ENCODE measurements around the gene APOL6. TPM values are rescaled to one million over a fixed set of nuclear protein-coding genes. Genes with fewer than 3 reads are reported as not detected.

The APOL6 gene
- total RNA-seq, 1 experiment from 2014 or later: 13.9 TPM

DNA sequence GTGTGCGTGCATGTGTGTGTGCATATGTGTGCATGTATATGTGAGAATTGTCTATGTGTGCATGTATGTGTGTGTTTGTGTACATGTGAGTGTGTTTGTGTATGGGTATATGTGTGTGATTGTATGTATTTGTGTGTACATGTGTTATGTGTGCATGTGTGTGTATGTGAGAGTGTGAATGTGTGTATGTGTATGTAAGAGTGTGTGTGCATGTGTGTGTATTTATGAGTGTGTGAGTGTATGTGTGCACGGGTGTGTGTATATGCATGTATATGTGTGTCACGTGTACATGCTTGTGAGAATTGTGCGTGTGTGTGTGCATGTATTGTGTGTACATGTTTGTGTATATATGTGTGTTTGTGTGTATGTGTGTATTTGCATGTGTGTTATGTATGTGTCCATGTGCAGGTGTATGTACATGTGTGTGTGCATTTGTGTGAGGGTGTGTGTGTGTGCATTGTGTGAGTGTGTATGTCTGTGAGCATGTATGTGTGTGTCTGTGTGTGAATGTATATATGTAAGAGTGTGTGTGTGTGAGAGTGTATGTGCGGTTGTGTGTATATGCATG, 47.1 kb upstream of the APOL6 start:
- DNase-seq: no peak
- Histone ChIP-seq H3K4me1 (peaks cover 3% of the 10 kb centered on the region), H3K27me3 (replicated peaks; ENCODE audit: control insufficient read depth, insufficient read depth, low read length) (no peaks in the 10 kb centered on the region), H3K4me3 (ENCODE audit: low read depth, low read length) (no peak overlapping the region), H3K9me3 (no peaks in the 10 kb centered on the region), H3K36me3 (ENCODE audit: control insufficient read depth, insufficient read depth, low read length) (no peaks in the 10 kb centered on the region)
- Mint-ChIP-seq H3K4me1 (ENCODE audit: low read depth, unreplicated experiment) (peaks cover 3% of the 10 kb centered on the region), H3K36me3 (ENCODE audit: insufficient read depth, unreplicated experiment) (no peaks in the 10 kb centered on the region), H3K9me3 (ENCODE audit: unreplicated experiment) (no peaks in the 10 kb centered on the region), H3K27me3 (ENCODE audit: insufficient read depth, unreplicated experiment) (no peaks in the 10 kb centered on the region), H3K27ac (ENCODE audit: unreplicated experiment) (no peak overlapping the region), H3K4me3 (ENCODE audit: unreplicated experiment) (no peak overlapping the region)
- intact Hi-C loops (cut with micrococcal nuclease; ENCODE audit: unreplicated experiment): no loop called here
- BruUV-seq (replicated peaks): no TSS peak
- no peak for TF ChIP-seq CTCF (IDR thresholded peaks at IDR 0.05; ENCODE audit: insufficient read depth in 1 of 2, low read depth in 1 of 2, low read length in 1 of 2, severe bottlenecking in 1 of 2, unreplicated experiment in 1 of 2)
- POLR2A ChIA-PET: no interaction called here
- CTCF ChIA-PET: no interaction called here

DNA sequence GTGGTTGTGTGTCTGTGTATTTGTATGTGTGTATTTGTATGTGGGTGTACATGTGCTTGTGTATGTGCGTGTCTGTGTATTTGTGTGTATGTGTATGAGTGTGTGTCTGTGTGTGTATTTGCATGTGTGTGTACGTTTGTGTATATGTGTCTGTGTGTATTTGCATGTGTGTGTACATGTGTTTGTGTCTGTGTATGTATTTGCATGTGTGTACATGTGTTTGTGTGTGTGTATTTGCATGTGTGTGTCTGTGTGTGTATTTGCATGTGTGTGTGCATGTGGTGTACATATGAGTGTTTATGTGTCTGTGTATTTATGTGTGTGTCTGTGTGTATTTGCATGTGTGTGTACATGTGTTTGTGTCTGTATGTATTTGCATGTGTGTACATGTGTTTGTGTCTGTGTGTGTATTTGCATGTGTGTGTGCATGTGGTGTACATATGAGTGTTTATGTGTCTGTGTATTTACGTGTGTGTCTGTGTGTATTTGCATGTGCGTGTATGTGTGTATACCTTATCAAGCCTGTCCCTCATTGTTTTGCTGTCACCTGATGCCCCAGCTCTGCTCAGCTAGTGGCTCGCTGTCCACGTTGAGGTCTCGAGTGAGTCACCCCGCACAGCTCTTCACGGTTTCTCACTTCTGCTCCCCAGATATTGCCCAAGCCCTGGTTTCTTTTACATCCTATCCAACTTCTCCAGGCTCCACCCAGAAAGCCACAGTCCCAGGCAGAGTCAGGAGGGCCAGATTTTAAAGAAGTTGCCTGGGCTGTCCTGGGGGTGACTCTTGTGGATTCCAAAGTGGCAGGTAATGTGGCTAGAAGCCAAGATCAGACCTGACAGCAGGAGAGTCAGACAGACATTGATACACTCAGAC, 46.3 kb upstream of the APOL6 start:
- TF ChIP-seq CTCF (IDR thresholded peaks at IDR 0.05; ENCODE audit: insufficient read depth in 1 of 2, low read depth in 1 of 2, low read length in 1 of 2, severe bottlenecking in 1 of 2, unreplicated experiment in 1 of 2): no peak
- Mint-ChIP-seq H3K4me3 (ENCODE audit: unreplicated experiment) (no peak overlapping the region), H3K4me1 (ENCODE audit: low read depth, unreplicated experiment) (no peaks in the 10 kb centered on the region), H3K36me3 (ENCODE audit: insufficient read depth, unreplicated experiment) (no peaks in the 10 kb centered on the region), H3K27ac (ENCODE audit: unreplicated experiment) (no peak overlapping the region), H3K9me3 (ENCODE audit: unreplicated experiment) (no peaks in the 10 kb centered on the region), H3K27me3 (ENCODE audit: insufficient read depth, unreplicated experiment) (no peaks in the 10 kb centered on the region)
- BruUV-seq (replicated peaks): no TSS peak
- CTCF ChIA-PET: no interaction called here
- intact Hi-C loops (cut with micrococcal nuclease; ENCODE audit: unreplicated experiment): no loop called here
- H3K9me3 ChIP-seq: no peaks in the 10 kb centered on the region
- no peaks in the 10 kb centered on the region for H3K36me3 ChIP-seq (ENCODE audit: control insufficient read depth, insufficient read depth, low read length)
- POLR2A ChIA-PET: no interaction called here
- no peak overlapping the region for H3K4me3 ChIP-seq (ENCODE audit: low read depth, low read length)
- H3K4me1 ChIP-seq: no peaks in the 10 kb centered on the region
- H3K27me3 ChIP-seq (replicated peaks; ENCODE audit: control insufficient read depth, insufficient read depth, low read length): no peaks in the 10 kb centered on the region
- no peak for DNase-seq

GRCh38 chr22:35604621-35605368, 43.5 kb upstream of the APOL6 start:
- peaks cover 3% of the 10 kb centered on the region for H3K27me3 Mint-ChIP-seq (ENCODE audit: insufficient read depth, unreplicated experiment)
- POLR2A ChIA-PET: no interaction called here

More at GRCh38 chr22:35604621-35605368, 43.5 kb upstream of the APOL6 start:
- no peaks in the 10 kb centered on the region for H3K27me3 ChIP-seq (replicated peaks; ENCODE audit: control insufficient read depth, insufficient read depth, low read length)
- H3K4me3 ChIP-seq (ENCODE audit: low read depth, low read length): no peak overlapping the region
- TF ChIP-seq CTCF (IDR thresholded peaks at IDR 0.05; ENCODE audit: insufficient read depth in 1 of 2, low read depth in 1 of 2, low read length in 1 of 2, severe bottlenecking in 1 of 2, unreplicated experiment in 1 of 2): no peak
- no peak for DNase-seq
- intact Hi-C loops (cut with micrococcal nuclease; ENCODE audit: unreplicated experiment): no loop called here
- H3K9me3 ChIP-seq: no peaks in the 10 kb centered on the region
- no peaks in the 10 kb centered on the region for H3K36me3 ChIP-seq (ENCODE audit: control insufficient read depth, insufficient read depth, low read length)
- no peaks in the 10 kb centered on the region for H3K4me1 Mint-ChIP-seq (ENCODE audit: low read depth, unreplicated experiment)
- H3K9me3 Mint-ChIP-seq (ENCODE audit: unreplicated experiment): no peaks in the 10 kb centered on the region
- H3K36me3 Mint-ChIP-seq (ENCODE audit: insufficient read depth, unreplicated experiment): no peaks in the 10 kb centered on the region
- no peak overlapping the region for H3K4me3 Mint-ChIP-seq (ENCODE audit: unreplicated experiment)
- no TSS peak for BruUV-seq (replicated peaks)
- H3K27ac Mint-ChIP-seq (ENCODE audit: unreplicated experiment): no peak overlapping the region
- no peaks in the 10 kb centered on the region for H3K4me1 ChIP-seq
- CTCF ChIA-PET: no interaction called here
